GM23338 (cell line): ENCODE data around the gene ALX3. TPM values are rescaled to one million over a fixed set of nuclear protein-coding genes. Genes with fewer than 3 reads are reported as not detected.

ENCODE experiments used
- ATAC-seq: fragments of 200-7000 bp; cut with Tn5 transposase; 3 replicates; pipeline ENCODE4 v1.9.1; 2020
- DNase-seq: peaks from one replicate; pipeline ENCODE4 v3.0.0-alpha.2; 2015; ENCODE audit warnings: low spot score
- H2AFZ ChIP-seq: fragments of 200-600 bp; sonication (generic); 2 replicates; pipeline ENCODE4 v1.8.0; 2016; ENCODE audit warnings: antibody characterized with exemption, mild to moderate bottlenecking, moderate library complexity
- H3F3A ChIP-seq: fragments of 200-600 bp; sonication (generic); replicated peaks from 2 replicates; pipeline ENCODE4 v1.8.0; 2017; ENCODE audit warnings: antibody characterized with exemption, mixed run types, low read depth
- H3K27ac ChIP-seq: fragments of 200-600 bp; sonication (generic); 2 replicates; pipeline ENCODE4 v1.6.1; 2016; ENCODE audit warnings: low read depth
- H3K27me3 ChIP-seq: fragments of 200-600 bp; sonication (generic); 2 replicates; pipeline ENCODE4 v1.8.0; 2016; ENCODE audit warnings: mild to moderate bottlenecking, mixed run types, moderate library complexity; ENCODE audit not compliant: insufficient read depth
- H3K36me3 ChIP-seq: fragments of 200-600 bp; sonication (generic); 2 replicates; pipeline ENCODE4 v1.8.0; 2016; ENCODE audit warnings: mild to moderate bottlenecking; ENCODE audit not compliant: insufficient read depth
- H3K4me1 ChIP-seq: fragments of 200-600 bp; sonication (generic); 2 replicates; pipeline ENCODE4 v1.8.0; 2016; ENCODE audit warnings: mild to moderate bottlenecking, moderate library complexity; ENCODE audit not compliant: insufficient read depth
- H3K4me2 ChIP-seq: fragments of 200-600 bp; sonication (generic); 2 replicates; pipeline ENCODE4 v1.7.1; 2017; ENCODE audit warnings: mixed run types
- H3K4me3 ChIP-seq: fragments of 200-600 bp; sonication (generic); 2 replicates; pipeline ENCODE4 v1.6.1; 2016; ENCODE audit warnings: mixed run types
- H3K79me2 ChIP-seq: fragments of 200-600 bp; sonication (generic); replicated peaks from 2 replicates; pipeline ENCODE4 v1.8.0; 2017; ENCODE audit warnings: mild to moderate bottlenecking; ENCODE audit not compliant: insufficient read depth
- H3K9me2 ChIP-seq: fragments of 200-600 bp; sonication (generic); 2 replicates; pipeline ENCODE4 v1.8.0; 2017; ENCODE audit not compliant: insufficient read depth
- H4K20me1 ChIP-seq: fragments of 200-600 bp; sonication (generic); replicated peaks from 2 replicates; pipeline ENCODE4 v1.8.0; 2017; ENCODE audit warnings: mild to moderate bottlenecking; ENCODE audit not compliant: insufficient read depth
- H3K27ac Mint-ChIP-seq: 2 replicates; pipeline ENCODE4 v1.8.0; 2020; ENCODE audit warnings: inconsistent platforms, mild to moderate bottlenecking, moderate library complexity, mixed read lengths
- H3K27me3 Mint-ChIP-seq: 3 replicates; pipeline ENCODE4 v1.8.0; 2022; ENCODE audit warnings: low read depth, mild to moderate bottlenecking, moderate library complexity, mixed read lengths, inconsistent platforms; ENCODE audit not compliant: insufficient read depth, poor library complexity
- H3K36me3 Mint-ChIP-seq: 3 replicates; pipeline ENCODE4 v1.8.0; 2021; ENCODE audit warnings: low read depth, mild to moderate bottlenecking, inconsistent platforms, moderate library complexity, mixed read lengths
- H3K4me1 Mint-ChIP-seq: 3 replicates; pipeline ENCODE4 v1.8.0; 2020; ENCODE audit warnings: mild to moderate bottlenecking, inconsistent platforms, mixed read lengths
- H3K4me3 Mint-ChIP-seq: 3 replicates; pipeline ENCODE4 v1.8.0; 2021; ENCODE audit warnings: moderate library complexity, mild to moderate bottlenecking, inconsistent platforms, mixed read lengths
- H3K9me3 Mint-ChIP-seq: 3 replicates; pipeline ENCODE4 v1.8.0; 2020; ENCODE audit warnings: moderate library complexity, mild to moderate bottlenecking, inconsistent platforms, mixed read lengths
- EZH2phosphoT487 ChIP-seq: fragments of 200-600 bp; sonication (generic); IDR thresholded peaks from one replicate; pipeline ENCODE4 v1.8.1; 2018; ENCODE audit warnings: antibody characterized with exemption; ENCODE audit not compliant: unreplicated experiment
- JUNB ChIP-seq: IDR thresholded peaks from one replicate; pipeline ENCODE4 v1.6.1; 2016; ENCODE audit warnings: antibody characterized with exemption; ENCODE audit not compliant: unreplicated experiment
- NANOG ChIP-seq: IDR thresholded peaks from 2 replicates; pipeline ENCODE4 v1.6.1; 2016; ENCODE audit warnings: antibody characterized with exemption, borderline replicate concordance
- POLR2AphosphoS5 ChIP-seq: IDR thresholded peaks from 2 replicates; pipeline ENCODE4 v1.6.1; 2016; ENCODE audit warnings: antibody characterized with exemption, low read depth
- STAT1 ChIP-seq: IDR thresholded peaks from one replicate; pipeline ENCODE4 v1.6.1; 2016; ENCODE audit warnings: antibody characterized with exemption; ENCODE audit not compliant: unreplicated experiment
- ZNF114 ChIP-seq: fragments of 250-450 bp; sonication (Bioruptor Pico); IDR thresholded peaks from 2 replicates; pipeline ENCODE4 v1.5.0; 2020; ENCODE audit warnings: mild to moderate bottlenecking, moderate library complexity
- ZNF331 ChIP-seq: fragments of 250-450 bp; sonication (Bioruptor Pico); IDR thresholded peaks from 2 replicates; pipeline ENCODE4 v1.5.0; 2020; ENCODE audit warnings: low read depth, mild to moderate bottlenecking, moderate library complexity
- polyA plus RNA-seq: library from polyadenylated mRNA; unstranded; fragments of >200 nt; fragmentation: Nextera tagmentation; extraction: Ambion mirVana; gene quantifications from 2 replicates; pipeline ENCODE4 v1.2.1, GENCODE V29; 2016
- total RNA-seq: library from RNA; depleted of rRNA; stranded (reverse); fragments of >200 nt; shearing (Covaris generic); gene quantifications from 2 replicates; pipeline ENCODE4 v1.2.3, GENCODE V29; 2014
- TF ChIP-seq, protein P1 (sequence below): fragments of 250-450 bp; sonication (Bioruptor Pico); IDR thresholded peaks from 2 replicates; pipeline ENCODE4 v1.5.0; 2020; ENCODE audit warnings: mild to moderate bottlenecking, moderate library complexity
- TF ChIP-seq, protein P2 (sequence below): IDR thresholded peaks from 2 replicates; pipeline ENCODE4 v1.6.1; 2016; ENCODE audit warnings: antibody characterized with exemption
- TF ChIP-seq, protein P3 (sequence below): IDR thresholded peaks from one replicate; pipeline ENCODE4 v1.6.1; 2018; ENCODE audit warnings: antibody characterized with exemption; ENCODE audit not compliant: unreplicated experiment
- TF ChIP-seq, protein P4 (sequence below), 2 experiments: fragments of 200-600 bp in 1 of 2; sonication (generic) in 1 of 2; conservative IDR thresholded peaks; 2 replicates each; pipeline versions ENCODE4 v1.5.1 to v1.6.1; 2016 to 2017; ENCODE audit warnings: antibody characterized with exemption in 2 of 2, low read depth in 2 of 2, mild to moderate bottlenecking in 2 of 2, moderate library complexity in 1 of 2

Gene ALX3
- total and polyA plus RNA-seq, 2 experiments from 2014 or later: not detected

DNA sequence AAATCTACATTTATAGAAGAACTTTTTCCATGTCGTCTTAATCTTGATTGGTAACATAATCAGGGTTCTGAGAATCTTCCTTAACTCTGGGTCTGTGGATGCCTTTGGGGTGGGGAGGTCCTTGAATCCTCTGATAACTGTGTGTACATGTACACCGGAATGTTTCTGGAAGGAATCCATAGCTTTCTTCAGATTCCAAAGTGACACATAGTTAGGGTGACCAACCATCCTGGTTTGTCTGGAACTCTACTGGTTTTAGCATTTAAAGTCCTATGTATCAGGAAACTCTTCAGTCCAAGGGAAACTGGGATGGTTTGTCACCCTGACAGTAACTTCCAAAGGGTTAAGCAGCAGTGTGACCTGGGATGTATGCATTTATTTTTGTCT, 19.2 kb downstream of the ALX3 start:
- H3K4me2 ChIP-seq: no peak overlapping the region
- no peak overlapping the region for H3K27ac ChIP-seq
- no peaks in the 10 kb centered on the region for H3K79me2 ChIP-seq
- H3K9me2 ChIP-seq: no peaks in the 10 kb centered on the region
- no peak overlapping the region for H2AFZ ChIP-seq
- TF ChIP-seq, protein P1, sequence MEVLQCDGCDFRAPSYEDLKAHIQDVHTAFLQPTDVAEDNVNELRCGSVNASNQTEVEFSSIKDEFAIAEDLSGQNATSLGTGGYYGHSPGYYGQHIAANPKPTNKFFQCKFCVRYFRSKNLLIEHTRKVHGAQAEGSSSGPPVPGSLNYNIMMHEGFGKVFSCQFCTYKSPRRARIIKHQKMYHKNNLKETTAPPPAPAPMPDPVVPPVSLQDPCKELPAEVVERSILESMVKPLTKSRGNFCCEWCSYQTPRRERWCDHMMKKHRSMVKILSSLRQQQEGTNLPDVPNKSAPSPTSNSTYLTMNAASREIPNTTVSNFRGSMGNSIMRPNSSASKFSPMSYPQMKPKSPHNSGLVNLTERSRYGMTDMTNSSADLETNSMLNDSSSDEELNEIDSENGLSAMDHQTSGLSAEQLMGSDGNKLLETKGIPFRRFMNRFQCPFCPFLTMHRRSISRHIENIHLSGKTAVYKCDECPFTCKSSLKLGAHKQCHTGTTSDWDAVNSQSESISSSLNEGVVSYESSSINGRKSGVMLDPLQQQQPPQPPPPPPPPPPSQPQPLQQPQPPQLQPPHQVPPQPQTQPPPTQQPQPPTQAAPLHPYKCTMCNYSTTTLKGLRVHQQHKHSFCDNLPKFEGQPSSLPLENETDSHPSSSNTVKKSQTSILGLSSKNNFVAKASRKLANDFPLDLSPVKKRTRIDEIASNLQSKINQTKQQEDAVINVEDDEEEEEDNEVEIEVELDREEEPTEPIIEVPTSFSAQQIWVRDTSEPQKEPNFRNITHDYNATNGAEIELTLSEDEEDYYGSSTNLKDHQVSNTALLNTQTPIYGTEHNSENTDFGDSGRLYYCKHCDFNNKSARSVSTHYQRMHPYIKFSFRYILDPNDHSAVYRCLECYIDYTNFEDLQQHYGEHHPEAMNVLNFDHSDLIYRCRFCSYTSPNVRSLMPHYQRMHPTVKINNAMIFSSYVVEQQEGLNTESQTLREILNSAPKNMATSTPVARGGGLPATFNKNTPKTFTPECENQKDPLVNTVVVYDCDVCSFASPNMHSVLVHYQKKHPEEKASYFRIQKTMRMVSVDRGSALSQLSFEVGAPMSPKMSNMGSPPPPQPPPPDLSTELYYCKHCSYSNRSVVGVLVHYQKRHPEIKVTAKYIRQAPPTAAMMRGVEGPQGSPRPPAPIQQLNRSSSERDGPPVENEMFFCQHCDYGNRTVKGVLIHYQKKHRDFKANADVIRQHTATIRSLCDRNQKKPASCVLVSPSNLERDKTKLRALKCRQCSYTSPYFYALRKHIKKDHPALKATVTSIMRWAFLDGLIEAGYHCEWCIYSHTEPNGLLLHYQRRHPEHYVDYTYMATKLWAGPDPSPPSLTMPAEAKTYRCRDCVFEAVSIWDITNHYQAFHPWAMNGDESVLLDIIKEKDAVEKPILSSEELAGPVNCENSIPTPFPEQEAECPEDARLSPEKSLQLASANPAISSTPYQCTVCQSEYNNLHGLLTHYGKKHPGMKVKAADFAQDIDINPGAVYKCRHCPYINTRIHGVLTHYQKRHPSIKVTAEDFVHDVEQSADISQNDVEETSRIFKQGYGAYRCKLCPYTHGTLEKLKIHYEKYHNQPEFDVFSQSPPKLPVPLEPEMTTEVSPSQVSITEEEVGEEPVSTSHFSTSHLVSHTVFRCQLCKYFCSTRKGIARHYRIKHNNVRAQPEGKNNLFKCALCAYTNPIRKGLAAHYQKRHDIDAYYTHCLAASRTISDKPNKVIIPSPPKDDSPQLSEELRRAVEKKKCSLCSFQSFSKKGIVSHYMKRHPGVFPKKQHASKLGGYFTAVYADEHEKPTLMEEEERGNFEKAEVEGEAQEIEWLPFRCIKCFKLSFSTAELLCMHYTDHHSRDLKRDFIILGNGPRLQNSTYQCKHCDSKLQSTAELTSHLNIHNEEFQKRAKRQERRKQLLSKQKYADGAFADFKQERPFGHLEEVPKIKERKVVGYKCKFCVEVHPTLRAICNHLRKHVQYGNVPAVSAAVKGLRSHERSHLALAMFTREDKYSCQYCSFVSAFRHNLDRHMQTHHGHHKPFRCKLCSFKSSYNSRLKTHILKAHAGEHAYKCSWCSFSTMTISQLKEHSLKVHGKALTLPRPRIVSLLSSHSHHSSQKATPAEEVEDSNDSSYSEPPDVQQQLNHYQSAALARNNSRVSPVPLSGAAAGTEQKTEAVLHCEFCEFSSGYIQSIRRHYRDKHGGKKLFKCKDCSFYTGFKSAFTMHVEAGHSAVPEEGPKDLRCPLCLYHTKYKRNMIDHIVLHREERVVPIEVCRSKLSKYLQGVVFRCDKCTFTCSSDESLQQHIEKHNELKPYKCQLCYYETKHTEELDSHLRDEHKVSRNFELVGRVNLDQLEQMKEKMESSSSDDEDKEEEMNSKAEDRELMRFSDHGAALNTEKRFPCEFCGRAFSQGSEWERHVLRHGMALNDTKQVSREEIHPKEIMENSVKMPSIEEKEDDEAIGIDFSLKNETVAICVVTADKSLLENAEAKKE: no peak
- TF ChIP-seq EZH2phosphoT487 (no peak), STAT1 (no peak), NANOG (no peak), POLR2AphosphoS5 (no peak), ZNF114 (CRISPR knock-in tag) (no peak), JUNB (no peak), ZNF331 (CRISPR knock-in tag) (no peak)
- TF ChIP-seq, protein P2, sequence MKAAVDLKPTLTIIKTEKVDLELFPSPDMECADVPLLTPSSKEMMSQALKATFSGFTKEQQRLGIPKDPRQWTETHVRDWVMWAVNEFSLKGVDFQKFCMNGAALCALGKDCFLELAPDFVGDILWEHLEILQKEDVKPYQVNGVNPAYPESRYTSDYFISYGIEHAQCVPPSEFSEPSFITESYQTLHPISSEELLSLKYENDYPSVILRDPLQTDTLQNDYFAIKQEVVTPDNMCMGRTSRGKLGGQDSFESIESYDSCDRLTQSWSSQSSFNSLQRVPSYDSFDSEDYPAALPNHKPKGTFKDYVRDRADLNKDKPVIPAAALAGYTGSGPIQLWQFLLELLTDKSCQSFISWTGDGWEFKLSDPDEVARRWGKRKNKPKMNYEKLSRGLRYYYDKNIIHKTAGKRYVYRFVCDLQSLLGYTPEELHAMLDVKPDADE: no peak
- TF ChIP-seq, protein P3, sequence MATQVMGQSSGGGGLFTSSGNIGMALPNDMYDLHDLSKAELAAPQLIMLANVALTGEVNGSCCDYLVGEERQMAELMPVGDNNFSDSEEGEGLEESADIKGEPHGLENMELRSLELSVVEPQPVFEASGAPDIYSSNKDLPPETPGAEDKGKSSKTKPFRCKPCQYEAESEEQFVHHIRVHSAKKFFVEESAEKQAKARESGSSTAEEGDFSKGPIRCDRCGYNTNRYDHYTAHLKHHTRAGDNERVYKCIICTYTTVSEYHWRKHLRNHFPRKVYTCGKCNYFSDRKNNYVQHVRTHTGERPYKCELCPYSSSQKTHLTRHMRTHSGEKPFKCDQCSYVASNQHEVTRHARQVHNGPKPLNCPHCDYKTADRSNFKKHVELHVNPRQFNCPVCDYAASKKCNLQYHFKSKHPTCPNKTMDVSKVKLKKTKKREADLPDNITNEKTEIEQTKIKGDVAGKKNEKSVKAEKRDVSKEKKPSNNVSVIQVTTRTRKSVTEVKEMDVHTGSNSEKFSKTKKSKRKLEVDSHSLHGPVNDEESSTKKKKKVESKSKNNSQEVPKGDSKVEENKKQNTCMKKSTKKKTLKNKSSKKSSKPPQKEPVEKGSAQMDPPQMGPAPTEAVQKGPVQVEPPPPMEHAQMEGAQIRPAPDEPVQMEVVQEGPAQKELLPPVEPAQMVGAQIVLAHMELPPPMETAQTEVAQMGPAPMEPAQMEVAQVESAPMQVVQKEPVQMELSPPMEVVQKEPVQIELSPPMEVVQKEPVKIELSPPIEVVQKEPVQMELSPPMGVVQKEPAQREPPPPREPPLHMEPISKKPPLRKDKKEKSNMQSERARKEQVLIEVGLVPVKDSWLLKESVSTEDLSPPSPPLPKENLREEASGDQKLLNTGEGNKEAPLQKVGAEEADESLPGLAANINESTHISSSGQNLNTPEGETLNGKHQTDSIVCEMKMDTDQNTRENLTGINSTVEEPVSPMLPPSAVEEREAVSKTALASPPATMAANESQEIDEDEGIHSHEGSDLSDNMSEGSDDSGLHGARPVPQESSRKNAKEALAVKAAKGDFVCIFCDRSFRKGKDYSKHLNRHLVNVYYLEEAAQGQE: no peak
- TF ChIP-seq, protein P4, sequence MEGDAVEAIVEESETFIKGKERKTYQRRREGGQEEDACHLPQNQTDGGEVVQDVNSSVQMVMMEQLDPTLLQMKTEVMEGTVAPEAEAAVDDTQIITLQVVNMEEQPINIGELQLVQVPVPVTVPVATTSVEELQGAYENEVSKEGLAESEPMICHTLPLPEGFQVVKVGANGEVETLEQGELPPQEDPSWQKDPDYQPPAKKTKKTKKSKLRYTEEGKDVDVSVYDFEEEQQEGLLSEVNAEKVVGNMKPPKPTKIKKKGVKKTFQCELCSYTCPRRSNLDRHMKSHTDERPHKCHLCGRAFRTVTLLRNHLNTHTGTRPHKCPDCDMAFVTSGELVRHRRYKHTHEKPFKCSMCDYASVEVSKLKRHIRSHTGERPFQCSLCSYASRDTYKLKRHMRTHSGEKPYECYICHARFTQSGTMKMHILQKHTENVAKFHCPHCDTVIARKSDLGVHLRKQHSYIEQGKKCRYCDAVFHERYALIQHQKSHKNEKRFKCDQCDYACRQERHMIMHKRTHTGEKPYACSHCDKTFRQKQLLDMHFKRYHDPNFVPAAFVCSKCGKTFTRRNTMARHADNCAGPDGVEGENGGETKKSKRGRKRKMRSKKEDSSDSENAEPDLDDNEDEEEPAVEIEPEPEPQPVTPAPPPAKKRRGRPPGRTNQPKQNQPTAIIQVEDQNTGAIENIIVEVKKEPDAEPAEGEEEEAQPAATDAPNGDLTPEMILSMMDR (conservative IDR thresholded peaks at IDR 0.05; ENCODE audit: low read depth in 2 of 2): no peak
- H3K36me3 ChIP-seq: peaks cover 41% of the 10 kb centered on the region
- Mint-ChIP-seq H3K27me3 (peaks cover 5% of the 10 kb centered on the region), H3K36me3 (peaks cover 90% of the 10 kb centered on the region), H3K27ac (no peak overlapping the region), H3K9me3 (no peaks in the 10 kb centered on the region), H3K4me1 (no peaks in the 10 kb centered on the region), H3K4me3 (no peak overlapping the region)
- H3K27me3 ChIP-seq: no peaks in the 10 kb centered on the region
- H4K20me1 ChIP-seq: peaks cover 10% of the 10 kb centered on the region; the same call in 1 of the 2 replicates
- ATAC-seq (no peak), DNase-seq (no peak)
- no peaks in the 10 kb centered on the region for H3K4me1 ChIP-seq
- no peak overlapping the region for H3K4me3 ChIP-seq
- H3F3A ChIP-seq: no peaks in the 10 kb centered on the region
